CD4-positive, alpha-beta memory T cell (primary cell): ENCODE results near the gene TBC1D4. TPM values are rescaled to one million over a fixed set of nuclear protein-coding genes. Genes with fewer than 3 reads are reported as not detected.
A peak's percentile ranks its signal among the peaks of the same experiment; 100 is the strongest.

ENCODE experiments used
- CTCF ChIA-PET: fragments of 350-600 bp; sonication (Branson Sonifier 250); formaldehyde crosslinking; loops from one replicate; lab custom pipeline; 2021; ENCODE audit warnings: inconsistent platforms; ENCODE audit not compliant: partially characterized antibody; lab: Charles Lee
- POLR2A ChIA-PET: fragments of 350-600 bp; sonication (Branson Sonifier 250); formaldehyde crosslinking; loops from one replicate; lab custom pipeline; 2021; ENCODE audit not compliant: partially characterized antibody; lab: Charles Lee
- DNase-seq, 5 donors: peaks; one replicate each; pipeline versions ENCODE4 v3.0.0 to v3.0.0-alpha.2; 2020 to 2022; ENCODE audit warnings: mixed read lengths in 1 of 5
- H3K27ac ChIP-seq: one replicate; pipeline ENCODE4 v1.7.0; 2013; ENCODE audit warnings: low read depth, low read length
- H3K27me3 ChIP-seq: 2 replicates; pipeline ENCODE4 v1.7.0; 2013; ENCODE audit warnings: mild to moderate bottlenecking, low read length, moderate library complexity; ENCODE audit not compliant: insufficient read depth
- H3K36me3 ChIP-seq: 2 replicates; pipeline ENCODE4 v1.7.0; 2013; ENCODE audit warnings: mild to moderate bottlenecking, low read length, moderate library complexity; ENCODE audit not compliant: insufficient read depth
- H3K4me1 ChIP-seq: 2 replicates; pipeline ENCODE4 v1.7.0; 2013; ENCODE audit warnings: mild to moderate bottlenecking, low read length, moderate library complexity; ENCODE audit not compliant: insufficient read depth
- H3K4me3 ChIP-seq, 2 donors: one replicate each; pipeline ENCODE4 v1.7.0; 2013; ENCODE audit warnings: low read length in 2 of 2, mild to moderate bottlenecking in 1 of 2
- H3K9me3 ChIP-seq, 2 donors: one replicate each; pipeline ENCODE4 v1.7.0; 2013; ENCODE audit warnings: low read length in 2 of 2, control low read depth in 1 of 2; ENCODE audit not compliant: control insufficient read depth in 1 of 2
- H3K27ac Mint-ChIP-seq, 7 donors: one replicate each; pipeline ENCODE4 v1.8.0; 2020 to 2021; ENCODE audit warnings: mixed read lengths in 7 of 7, mild to moderate bottlenecking in 6 of 7, inconsistent platforms in 3 of 7, moderate library complexity in 3 of 7
- H3K27me3 Mint-ChIP-seq, 2 donors: one replicate each; pipeline ENCODE4 v1.8.0; 2020 to 2021; ENCODE audit warnings: mixed read lengths in 2 of 2
- H3K36me3 Mint-ChIP-seq, 2 donors: one replicate each; pipeline ENCODE4 v1.8.0; 2020 to 2021; ENCODE audit warnings: mixed read lengths in 2 of 2, inconsistent platforms in 1 of 2, mild to moderate bottlenecking in 1 of 2
- H3K4me1 Mint-ChIP-seq, 4 donors: one replicate each; pipeline ENCODE4 v1.8.0; 2020 to 2021; ENCODE audit warnings: mixed read lengths in 4 of 4, mild to moderate bottlenecking in 1 of 4
- H3K4me3 Mint-ChIP-seq, 8 donors: one replicate each; pipeline ENCODE4 v1.8.0; 2020 to 2021; ENCODE audit warnings: mixed read lengths in 8 of 8, mild to moderate bottlenecking in 7 of 8, moderate library complexity in 6 of 8, inconsistent platforms in 3 of 8
- H3K9me3 Mint-ChIP-seq, 8 donors: one replicate each; pipeline ENCODE4 v1.8.0; 2020 to 2021; ENCODE audit warnings: mixed read lengths in 8 of 8, mild to moderate bottlenecking in 5 of 8, inconsistent platforms in 3 of 8, moderate library complexity in 1 of 8
- intact Hi-C: fragments of 100-400 bp; cut with micrococcal nuclease; formaldehyde crosslinking; loops from one replicate; pipeline ENCODE4 v1.15.1; 2023
- polyA plus RNA-seq, 2 donors: library from polyadenylated mRNA; unstranded; fragments of 300-500 nt; fragmentation: Illumina TruSeq; gene quantifications; one replicate each; pipeline ENCODE4 v1.2.3, GENCODE V29; 2021
- total RNA-seq, 2 experiments: library from RNA; stranded (reverse); gene quantifications; one replicate each; pipeline ENCODE4 v1.2.3, GENCODE V29; 2021

TBC1D4 gene
- total and polyA plus RNA-seq, 4 experiments from 2014 or later = 9.5 to 67.2 (median 45.4) TPM

DNA sequence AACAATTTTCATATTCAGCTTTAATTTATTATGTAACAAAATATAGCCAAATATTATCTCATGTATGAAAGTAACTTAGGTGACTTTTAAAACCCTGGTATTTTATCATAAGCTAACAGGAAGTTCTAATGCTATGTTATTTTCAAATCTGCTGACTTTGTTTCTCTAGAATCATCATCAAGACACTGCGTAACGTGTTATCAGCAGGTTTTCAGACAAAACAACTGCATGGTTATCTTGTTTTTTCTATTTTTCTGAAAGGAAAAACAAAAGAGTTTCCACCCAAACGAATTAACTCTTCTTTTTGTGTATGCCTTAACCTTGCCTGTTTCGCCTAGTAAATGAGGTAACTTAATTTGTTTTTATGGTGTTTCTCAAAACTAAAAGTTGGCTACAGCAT is 156.3 kb downstream of the TBC1D4 start:
- H3K4me1 ChIP-seq = peaks cover 39% of the 10 kb centered on the region
- no peaks in the 10 kb centered on the region for H3K36me3 ChIP-seq
- H3K27ac ChIP-seq = peak overlapping the region; percentile 85
- no peaks in the 10 kb centered on the region for H3K27me3 ChIP-seq
- DNase-seq = no peak
- H3K9me3 ChIP-seq = no peaks in the 10 kb centered on the region
- CTCF ChIA-PET = interaction anchor here (0.7 to 3.5 kb wide), 6 partner anchors 8 to 1655 kb away, joined by 3 to 37 read pairs (median 8); no protein-coding TSS in a partner anchor
- H3K4me1 Mint-ChIP-seq = peaks cover 24 to 63% (median 38%) of the 10 kb centered on the region in 4 donors
- H3K27me3 Mint-ChIP-seq = no peaks in the 10 kb centered on the region
- peak overlapping the region; percentile 92 to 99 (median 98) for H3K27ac Mint-ChIP-seq
- H3K4me3 ChIP-seq = peak overlapping the region; percentile 81 to 82
- intact Hi-C loops = loop anchor here (1.0 to 10.0 kb wide), 7 partner anchors 7 to 1669 kb away; partner anchors contain the start of genes CLN5, LMO7 and UCHL3
- peaks cover 0 to 2% (median 0%) of the 10 kb centered on the region in 8 donors for H3K9me3 Mint-ChIP-seq
- peak overlapping the region; percentile 89 to 98 (median 94) for H3K4me3 Mint-ChIP-seq
- peaks cover 4 to 5% of the 10 kb centered on the region in 2 donors for H3K36me3 Mint-ChIP-seq
- POLR2A ChIA-PET = interaction anchor here (0.9 to 5.8 kb wide), 19 partner anchors 11 to 1702 kb away, joined by 3 to 129 read pairs (median 5); partner anchors contain the start of genes COMMD6, FBXL3 and UCHL3

GRCh38 chr13:75324413-75324940 is 157.5 kb downstream of the TBC1D4 start:
- ChIA-PET CTCF (interaction anchor here (3.5 kb wide), 1 partner anchor 11 kb away, joined by 37 read pairs; no protein-coding TSS in a partner anchor), POLR2A (interaction anchor here (5.8 kb wide), 1 partner anchor 10 kb away, joined by 129 read pairs; no protein-coding TSS in a partner anchor)
- Histone ChIP-seq H3K27ac (peak overlapping the region; percentile 85), H3K4me1 (peaks cover 45% of the 10 kb centered on the region), H3K4me3 (peak overlapping the region; percentile 3 to 81), H3K36me3 (no peaks in the 10 kb centered on the region), H3K27me3 (no peaks in the 10 kb centered on the region), H3K9me3 (no peaks in the 10 kb centered on the region)
- Mint-ChIP-seq H3K4me3 (peak overlapping the region; percentile 89 to 98 (median 92)), H3K27ac (peak overlapping the region; percentile 81 to 99 (median 98)), H3K36me3 (peaks cover 4 to 5% of the 10 kb centered on the region in 2 donors), H3K9me3 (peaks cover 0 to 2% (median 0%) of the 10 kb centered on the region in 8 donors), H3K27me3 (no peaks in the 10 kb centered on the region), H3K4me1 (peaks cover 24 to 63% (median 40%) of the 10 kb centered on the region in 4 donors)
- no peak for DNase-seq
- intact Hi-C loops = loop anchor here (10.0 kb wide), 3 partner anchors 440 to 1670 kb away; partner anchors contain the start of gene CLN5

DNA sequence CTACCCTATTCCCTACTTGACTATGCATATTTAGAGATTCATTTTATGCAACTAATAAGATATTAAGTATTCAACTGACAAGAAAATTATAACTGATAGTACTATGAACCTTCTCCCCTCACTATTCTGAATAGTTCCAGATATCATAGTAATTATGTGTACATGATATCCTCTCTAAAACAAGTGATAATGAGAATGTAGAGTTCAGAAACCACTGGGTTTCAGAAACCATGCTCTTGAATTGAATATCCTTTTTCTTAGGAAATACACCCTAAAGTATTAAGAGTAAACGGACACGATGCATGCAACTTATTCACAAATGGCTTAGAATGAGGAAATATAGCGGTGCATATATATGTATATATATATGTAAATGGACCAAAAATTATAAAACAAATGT is 160.9 kb downstream of the TBC1D4 start:
- Mint-ChIP-seq H3K36me3 (peaks cover 0 to 5% of the 10 kb centered on the region in 2 donors), H3K27ac (peak overlapping the region in 4 of 7 donors; percentile 57 to 81 (median 74)), H3K9me3 (peaks cover 0 to 2% (median 0%) of the 10 kb centered on the region in 8 donors), H3K4me1 (peaks cover 34 to 76% (median 50%) of the 10 kb centered on the region in 4 donors), H3K4me3 (peak overlapping the region in 7 of 8 donors; percentile 18 to 70 (median 54)), H3K27me3 (no peaks in the 10 kb centered on the region)
- no peak for DNase-seq
- CTCF ChIA-PET = no interaction called here
- no peak overlapping the region for H3K4me3 ChIP-seq
- no peak overlapping the region for H3K27ac ChIP-seq
- H3K27me3 ChIP-seq = no peaks in the 10 kb centered on the region
- no peaks in the 10 kb centered on the region for H3K36me3 ChIP-seq
- POLR2A ChIA-PET = no interaction called here
- H3K9me3 ChIP-seq = no peaks in the 10 kb centered on the region
- intact Hi-C loops = loop anchor here (10.0 kb wide), 3 partner anchors 444 to 1674 kb away; partner anchors contain the start of gene CLN5
- peaks cover 68% of the 10 kb centered on the region for H3K4me1 ChIP-seq

DNA sequence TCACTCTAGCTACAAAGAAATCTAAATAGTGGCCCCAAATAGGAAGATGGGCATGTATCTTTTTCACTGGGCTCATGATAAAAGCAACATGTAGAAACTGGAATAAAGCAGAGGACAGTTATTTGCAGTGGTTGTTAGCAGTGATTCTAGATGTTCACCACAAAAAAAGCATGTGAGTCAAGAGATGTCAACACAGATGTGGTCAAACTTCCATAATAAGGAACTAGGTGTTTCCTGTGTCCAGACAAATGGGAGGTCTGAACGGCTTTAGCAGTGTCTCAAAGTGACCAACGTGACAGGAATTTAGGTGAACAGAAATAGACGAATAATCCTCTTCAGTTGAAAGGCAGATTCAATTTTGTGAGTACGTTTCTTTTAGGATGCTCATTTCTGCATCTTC is 162.7 kb downstream of the TBC1D4 start:
- no peak for DNase-seq
- Histone ChIP-seq H3K4me3 (no peak overlapping the region), H3K36me3 (no peaks in the 10 kb centered on the region), H3K27me3 (no peaks in the 10 kb centered on the region), H3K27ac (no peak overlapping the region), H3K9me3 (no peaks in the 10 kb centered on the region), H3K4me1 (peaks cover 72% of the 10 kb centered on the region)
- H3K4me3 Mint-ChIP-seq = peak overlapping the region in 2 of 8 donors; percentile 5 to 45
- peaks cover 0 to 2% (median 0%) of the 10 kb centered on the region in 8 donors for H3K9me3 Mint-ChIP-seq
- intact Hi-C loops = loop anchor here (2.0 kb wide), 1 partner anchor 40 kb away; no protein-coding TSS in a partner anchor
- peaks cover 32 to 68% (median 48%) of the 10 kb centered on the region in 4 donors for H3K4me1 Mint-ChIP-seq
- ChIA-PET CTCF (interaction anchor here (1.6 kb wide), 1 partner anchor 16 kb away, joined by 6 read pairs; no protein-coding TSS in a partner anchor), POLR2A (interaction anchor here (10.5 kb wide), 1 partner anchor 6 kb away, joined by 129 read pairs; no protein-coding TSS in a partner anchor)
- peaks cover 0 to 5% of the 10 kb centered on the region in 2 donors for H3K36me3 Mint-ChIP-seq
- H3K27me3 Mint-ChIP-seq = no peaks in the 10 kb centered on the region
- H3K27ac Mint-ChIP-seq = peak overlapping the region in 5 of 7 donors; percentile 21 to 55 (median 43)

DNA sequence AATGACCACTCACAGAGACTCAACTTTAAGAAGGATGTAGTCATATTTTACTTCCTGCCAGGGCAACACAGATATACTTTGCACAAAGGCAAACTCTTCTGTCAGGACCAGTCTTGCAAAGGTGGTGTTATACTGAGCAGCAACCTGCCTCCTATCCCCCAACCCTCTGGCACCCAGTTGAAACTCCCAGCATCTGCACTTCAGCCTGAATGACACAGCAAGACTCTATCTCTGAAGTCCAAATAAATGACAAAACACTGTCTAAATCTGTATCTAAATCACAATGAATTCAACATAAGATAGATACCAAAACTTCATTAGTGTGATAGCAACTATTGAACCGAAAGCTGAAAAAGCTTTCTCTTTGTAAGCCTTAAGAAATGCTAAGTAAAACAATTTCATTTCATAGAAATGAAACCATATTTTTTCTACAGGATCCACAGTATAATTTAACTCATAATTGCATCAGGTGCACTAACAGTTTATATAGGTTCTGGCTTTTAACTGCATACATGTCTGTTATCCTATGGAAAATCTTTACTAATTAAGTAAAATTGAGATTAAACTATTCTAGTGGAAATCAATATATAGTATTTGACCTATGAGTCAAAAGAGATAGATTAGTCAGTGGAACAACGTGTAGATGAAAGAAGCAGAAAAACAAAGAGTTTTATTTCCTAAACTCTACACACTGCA is 163.7 kb downstream of the TBC1D4 start:
- Mint-ChIP-seq H3K4me1 (peaks cover 28 to 60% (median 51%) of the 10 kb centered on the region in 4 donors), H3K36me3 (peaks cover 0 to 5% of the 10 kb centered on the region in 2 donors), H3K4me3 (peak overlapping the region; percentile 3 to 72 (median 50)), H3K27ac (peak overlapping the region; percentile 4 to 85 (median 59)), H3K27me3 (no peaks in the 10 kb centered on the region), H3K9me3 (peaks cover 0 to 2% (median 0%) of the 10 kb centered on the region in 8 donors)
- CTCF ChIA-PET = interaction anchor here (1.5 to 1.6 kb wide), 2 partner anchors 8 to 15 kb away, joined by 4 to 6 read pairs; no protein-coding TSS in a partner anchor
- Histone ChIP-seq H3K4me3 (no peak overlapping the region), H3K9me3 (no peaks in the 10 kb centered on the region), H3K27ac (peak overlapping the region; percentile 24), H3K27me3 (no peaks in the 10 kb centered on the region), H3K4me1 (peaks cover 73% of the 10 kb centered on the region), H3K36me3 (no peaks in the 10 kb centered on the region)
- intact Hi-C loops = loop anchor here (1.0 to 2.0 kb wide), 2 partner anchors 8 to 41 kb away; no protein-coding TSS in a partner anchor
- no peak for DNase-seq
- POLR2A ChIA-PET = interaction anchor here (10.5 kb wide), 1 partner anchor 7 kb away, joined by 129 read pairs; no protein-coding TSS in a partner anchor

- POLR2A ChIA-PET = interaction anchor here (10.5 kb wide), 1 partner anchor 9 kb away, joined by 129 read pairs; no protein-coding TSS in a partner anchor
- intact Hi-C loops = no loop called here
- no peak overlapping the region for H3K4me3 ChIP-seq
Measured at GRCh38 chr13:75316427-75316826, 165.5 kb downstream of the TBC1D4 start.

More at GRCh38 chr13:75316427-75316826, 165.5 kb downstream of the TBC1D4 start:
- Mint-ChIP-seq H3K27ac (peak overlapping the region in 6 of 7 donors; percentile 37 to 78 (median 62)), H3K36me3 (peaks cover 11 to 13% of the 10 kb centered on the region in 2 donors), H3K4me3 (peak overlapping the region; percentile 24 to 73 (median 48)), H3K9me3 (peaks cover 0 to 2% (median 0%) of the 10 kb centered on the region in 8 donors), H3K27me3 (no peaks in the 10 kb centered on the region), H3K4me1 (peaks cover 24 to 51% (median 46%) of the 10 kb centered on the region in 4 donors)
- Histone ChIP-seq H3K4me1 (peaks cover 62% of the 10 kb centered on the region), H3K9me3 (no peaks in the 10 kb centered on the region), H3K36me3 (no peaks in the 10 kb centered on the region), H3K27me3 (no peaks in the 10 kb centered on the region), H3K27ac (no peak overlapping the region)
- CTCF ChIA-PET = interaction anchor here (5.6 kb wide), 1 partner anchor 10 kb away, joined by 37 read pairs; no protein-coding TSS in a partner anchor
- DNase-seq = no peak
